Measurements from ENCODE around the gene IL1A. TPM values are rescaled to one million over a fixed set of nuclear protein-coding genes. Genes with fewer than 3 reads are reported as not detected.

The IL1A gene
- total and polyA plus RNA-seq, 9 of the 15 experiments (the other 6 are each of a cell fraction or from before 2014, with no cell fraction given): 0.03 to 0.27 (median 0.14) TPM; not detected in 2

DNA sequence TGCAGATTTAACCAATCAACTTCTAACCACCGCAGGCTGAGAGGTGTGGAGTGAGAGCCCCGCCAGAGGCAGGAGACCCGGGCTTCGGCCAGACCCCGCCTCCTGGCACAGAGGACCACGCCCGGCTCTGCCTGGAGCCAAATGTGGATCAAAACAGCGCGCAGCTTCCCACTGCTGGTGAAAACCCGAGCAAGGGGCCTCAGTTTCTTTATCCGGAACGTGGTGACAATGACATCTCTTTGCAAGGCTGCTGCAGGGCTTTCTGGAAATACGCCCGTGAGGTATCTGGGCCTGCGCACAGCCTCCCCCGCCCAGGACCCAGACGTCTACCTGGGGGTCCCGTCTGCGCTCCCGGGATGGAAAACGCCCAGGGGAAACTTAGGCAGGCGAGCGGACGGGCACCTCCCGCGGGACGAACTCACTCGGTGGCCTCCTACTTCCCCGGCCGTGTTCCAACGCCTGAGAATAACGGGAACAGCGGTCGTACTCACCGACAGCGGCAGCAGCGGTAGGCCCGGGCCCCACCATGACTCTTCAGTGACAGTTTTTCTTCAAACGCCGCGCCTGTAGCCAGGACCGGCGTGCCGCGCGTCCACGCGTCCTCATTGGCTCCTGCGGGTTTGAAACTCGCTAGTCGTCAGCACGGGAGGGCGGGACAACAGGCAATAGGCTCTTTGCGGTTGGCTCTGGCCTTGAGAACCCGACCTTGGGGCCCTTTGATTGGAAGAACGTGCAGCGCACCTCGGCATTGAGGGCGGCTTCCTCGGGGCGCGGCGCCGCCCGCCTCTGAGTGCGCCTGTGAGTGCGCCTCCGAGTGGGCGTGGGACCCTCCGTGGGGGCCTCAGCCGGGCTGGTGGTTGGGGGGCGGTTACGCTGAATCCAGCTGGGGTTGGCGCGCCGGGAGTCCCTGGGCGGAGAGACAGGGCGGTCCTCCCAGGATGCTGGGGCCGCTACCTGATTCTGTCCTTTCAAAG lies 19.9 kb downstream of the IL1A start, which contains the start of gene CKAP2L (continued):
- TF ChIP-seq DACH1 (IDR thresholded peaks at IDR 0.05; ENCODE audit: partially characterized antibody) (no peak), SIN3B (IDR thresholded peaks at IDR 0.05; ENCODE audit: low read depth) (peak; percentile 66; the same call in 1 of the 2 replicates), ZNF24 (IDR thresholded peaks at IDR 0.05) (no peak), HMG20B (CRISPR knock-in tag; IDR thresholded peaks at IDR 0.05) (no peak), CCAR2 (IDR thresholded peaks at IDR 0.05; ENCODE audit: low read depth, low read length) (no peak), ZNF592 (IDR thresholded peaks at IDR 0.05) (0 out of 2 replicates have a peak, but pooled peaks have one; percentile 28), HNRNPK (IDR thresholded peaks at IDR 0.05; ENCODE audit: low read depth, low read length, poor library complexity, severe bottlenecking) (no peak), RBM22 (IDR thresholded peaks at IDR 0.05; ENCODE audit: low read depth, low read length, poor library complexity, severe bottlenecking) (no peak), CBFA2T2 (conservative IDR thresholded peaks at IDR 0.05) (no peak), SNAPC5 (CRISPR knock-in tag; IDR thresholded peaks at IDR 0.05) (no peak), ZNF140 (CRISPR knock-in tag; IDR thresholded peaks at IDR 0.05) (no peak), ETV5 (CRISPR knock-in tag; IDR thresholded peaks at IDR 0.05; ENCODE audit: low read depth) (no peak), RBBP5 (IDR thresholded peaks at IDR 0.05; ENCODE audit: borderline replicate concordance, insufficient read depth, low read length, poor library complexity, severe bottlenecking) (peak; percentile 71), ATF7 (IDR thresholded peaks at IDR 0.05) (peak; percentile 68; the same call in 1 of the 2 replicates)
- TF ChIP-seq, protein P1, sequence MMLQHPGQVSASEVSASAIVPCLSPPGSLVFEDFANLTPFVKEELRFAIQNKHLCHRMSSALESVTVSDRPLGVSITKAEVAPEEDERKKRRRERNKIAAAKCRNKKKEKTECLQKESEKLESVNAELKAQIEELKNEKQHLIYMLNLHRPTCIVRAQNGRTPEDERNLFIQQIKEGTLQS (IDR thresholded peaks at IDR 0.05): no peak
- TF ChIP-seq, protein P1 (CRISPR knock-in tag; conservative IDR thresholded peaks at IDR 0.05): no peak
- TF ChIP-seq, protein P2, sequence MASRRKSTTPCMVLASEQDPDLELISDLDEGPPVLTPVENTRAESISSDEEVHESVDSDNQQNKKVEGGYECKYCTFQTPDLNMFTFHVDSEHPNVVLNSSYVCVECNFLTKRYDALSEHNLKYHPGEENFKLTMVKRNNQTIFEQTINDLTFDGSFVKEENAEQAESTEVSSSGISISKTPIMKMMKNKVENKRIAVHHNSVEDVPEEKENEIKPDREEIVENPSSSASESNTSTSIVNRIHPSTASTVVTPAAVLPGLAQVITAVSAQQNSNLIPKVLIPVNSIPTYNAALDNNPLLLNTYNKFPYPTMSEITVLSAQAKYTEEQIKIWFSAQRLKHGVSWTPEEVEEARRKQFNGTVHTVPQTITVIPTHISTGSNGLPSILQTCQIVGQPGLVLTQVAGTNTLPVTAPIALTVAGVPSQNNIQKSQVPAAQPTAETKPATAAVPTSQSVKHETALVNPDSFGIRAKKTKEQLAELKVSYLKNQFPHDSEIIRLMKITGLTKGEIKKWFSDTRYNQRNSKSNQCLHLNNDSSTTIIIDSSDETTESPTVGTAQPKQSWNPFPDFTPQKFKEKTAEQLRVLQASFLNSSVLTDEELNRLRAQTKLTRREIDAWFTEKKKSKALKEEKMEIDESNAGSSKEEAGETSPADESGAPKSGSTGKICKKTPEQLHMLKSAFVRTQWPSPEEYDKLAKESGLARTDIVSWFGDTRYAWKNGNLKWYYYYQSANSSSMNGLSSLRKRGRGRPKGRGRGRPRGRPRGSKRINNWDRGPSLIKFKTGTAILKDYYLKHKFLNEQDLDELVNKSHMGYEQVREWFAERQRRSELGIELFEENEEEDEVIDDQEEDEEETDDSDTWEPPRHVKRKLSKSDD (conservative IDR thresholded peaks at IDR 0.05; ENCODE audit: low read length): no peak
- TF ChIP-seq, protein P3, sequence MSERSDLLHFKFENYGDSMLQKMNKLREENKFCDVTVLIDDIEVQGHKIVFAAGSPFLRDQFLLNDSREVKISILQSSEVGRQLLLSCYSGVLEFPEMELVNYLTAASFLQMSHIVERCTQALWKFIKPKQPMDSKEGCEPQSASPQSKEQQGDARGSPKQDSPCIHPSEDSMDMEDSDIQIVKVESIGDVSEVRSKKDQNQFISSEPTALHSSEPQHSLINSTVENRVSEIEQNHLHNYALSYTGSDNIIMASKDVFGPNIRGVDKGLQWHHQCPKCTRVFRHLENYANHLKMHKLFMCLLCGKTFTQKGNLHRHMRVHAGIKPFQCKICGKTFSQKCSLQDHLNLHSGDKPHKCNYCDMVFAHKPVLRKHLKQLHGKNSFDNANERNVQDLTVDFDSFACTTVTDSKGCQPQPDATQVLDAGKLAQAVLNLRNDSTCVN (CRISPR knock-in tag; IDR thresholded peaks at IDR 0.05): no peak

Data from K562 (cell line).